ENCODE measurements around the gene LPCAT1. TPM values are rescaled to one million over a fixed set of nuclear protein-coding genes. Genes with fewer than 3 reads are reported as not detected.

LPCAT1 gene
- total RNA-seq, 4 donors from 2014 or later: 10.4 to 13.2 (median 12.3) TPM

DNA sequence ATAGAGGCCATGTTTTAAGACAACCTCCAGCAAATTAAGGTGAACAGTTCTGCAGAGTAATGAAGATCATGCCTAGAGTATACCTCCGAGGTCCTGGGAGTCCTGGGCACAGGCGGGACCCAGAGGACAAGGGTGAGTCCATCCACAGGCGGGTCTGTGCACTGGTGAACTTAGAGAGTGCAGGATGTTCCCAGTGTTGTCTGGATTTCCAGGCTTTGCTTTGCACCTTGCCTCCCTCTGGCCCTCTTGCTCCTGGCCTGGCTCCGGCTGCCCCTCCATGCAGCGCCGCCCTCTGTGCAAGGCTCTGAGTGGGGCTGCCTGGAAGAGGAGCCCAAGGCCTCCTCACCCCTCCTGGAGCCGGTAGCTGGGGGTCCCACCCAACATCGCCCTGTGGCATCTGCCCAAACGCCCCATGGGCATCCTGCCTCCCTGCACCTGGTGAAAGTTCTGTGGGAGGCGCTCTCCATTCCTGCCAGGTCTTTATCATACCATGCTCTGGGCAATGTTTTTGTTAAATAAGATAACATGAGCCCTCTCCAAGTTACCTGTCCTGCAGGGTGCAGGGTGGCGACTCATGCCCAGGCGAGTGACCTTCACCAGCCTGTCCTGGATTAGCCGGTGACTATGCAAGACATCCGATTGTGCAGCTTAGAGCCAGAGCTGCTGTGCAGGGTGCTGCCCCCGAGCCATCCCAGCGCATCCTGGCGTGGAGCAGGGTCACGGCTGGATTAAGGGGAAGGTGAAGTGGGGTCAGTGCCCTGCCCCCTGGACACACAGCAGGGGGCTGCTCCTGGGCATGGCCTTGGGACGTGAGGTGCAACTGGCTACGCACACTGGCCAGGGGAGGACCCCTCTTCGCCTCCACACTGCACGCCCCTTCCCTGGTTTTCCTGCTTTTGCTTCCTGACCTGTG lies 41.3 kb upstream of the LPCAT1 start:
- no peak overlapping the region for H3K4me3 ChIP-seq (ENCODE audit: low read depth, poor library complexity, severe bottlenecking)
- TF ChIP-seq POLR2A (IDR thresholded peaks at IDR 0.05): no peak
- TF ChIP-seq, protein P1, sequence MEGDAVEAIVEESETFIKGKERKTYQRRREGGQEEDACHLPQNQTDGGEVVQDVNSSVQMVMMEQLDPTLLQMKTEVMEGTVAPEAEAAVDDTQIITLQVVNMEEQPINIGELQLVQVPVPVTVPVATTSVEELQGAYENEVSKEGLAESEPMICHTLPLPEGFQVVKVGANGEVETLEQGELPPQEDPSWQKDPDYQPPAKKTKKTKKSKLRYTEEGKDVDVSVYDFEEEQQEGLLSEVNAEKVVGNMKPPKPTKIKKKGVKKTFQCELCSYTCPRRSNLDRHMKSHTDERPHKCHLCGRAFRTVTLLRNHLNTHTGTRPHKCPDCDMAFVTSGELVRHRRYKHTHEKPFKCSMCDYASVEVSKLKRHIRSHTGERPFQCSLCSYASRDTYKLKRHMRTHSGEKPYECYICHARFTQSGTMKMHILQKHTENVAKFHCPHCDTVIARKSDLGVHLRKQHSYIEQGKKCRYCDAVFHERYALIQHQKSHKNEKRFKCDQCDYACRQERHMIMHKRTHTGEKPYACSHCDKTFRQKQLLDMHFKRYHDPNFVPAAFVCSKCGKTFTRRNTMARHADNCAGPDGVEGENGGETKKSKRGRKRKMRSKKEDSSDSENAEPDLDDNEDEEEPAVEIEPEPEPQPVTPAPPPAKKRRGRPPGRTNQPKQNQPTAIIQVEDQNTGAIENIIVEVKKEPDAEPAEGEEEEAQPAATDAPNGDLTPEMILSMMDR (IDR thresholded peaks at IDR 0.05): no peak
- WGBS, 2 donors: 85 to 87% methylated on average over 20 to 22 of the region's 22 CpGs
- intact Hi-C loops (cut with DNase I; ENCODE audit: low total_unique reads): no loop called here
- no peak for DNase-seq (ENCODE audit: low spot score in 2 of 2)

DNA sequence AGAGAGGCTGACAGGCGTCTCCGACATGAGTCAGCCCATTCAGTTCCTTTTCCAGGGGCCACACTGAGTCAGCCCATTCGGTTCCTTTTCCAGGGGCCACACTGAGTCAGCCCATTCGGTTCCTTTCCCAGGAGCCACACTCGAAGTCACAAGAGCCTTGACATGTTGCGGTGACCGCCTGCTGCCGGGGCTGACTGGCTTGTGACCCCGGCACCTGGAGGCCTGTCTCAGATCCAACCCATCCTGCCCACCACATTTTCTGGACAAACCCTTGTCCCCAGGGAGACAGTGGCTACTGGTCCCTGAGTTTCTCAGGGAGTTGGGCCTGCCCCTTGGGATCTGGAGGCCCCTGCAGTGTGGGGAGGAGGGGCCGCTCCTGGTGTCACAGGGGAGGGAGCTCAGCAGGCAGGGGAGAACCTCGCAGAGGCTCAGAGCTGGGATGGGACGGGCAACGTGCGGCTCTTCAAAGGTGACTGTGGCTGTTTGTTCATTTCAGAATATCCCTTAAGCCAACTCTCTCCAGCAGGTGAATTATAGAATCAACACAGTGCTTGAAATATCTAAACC lies 40.5 kb upstream of the LPCAT1 start:
- 60 to 76% methylated on average over 14 of the region's 14 CpGs for WGBS, 2 donors
- H3K4me3 ChIP-seq (ENCODE audit: low read depth, poor library complexity, severe bottlenecking): no peak overlapping the region
- TF ChIP-seq, protein P1 (IDR thresholded peaks at IDR 0.05): no peak
- TF ChIP-seq POLR2A (IDR thresholded peaks at IDR 0.05): no peak
- intact Hi-C loops (cut with DNase I; ENCODE audit: low total_unique reads): no loop called here
- DNase-seq (ENCODE audit: low spot score in 2 of 2): peak in 1 of 2 donors; percentile 36

DNA sequence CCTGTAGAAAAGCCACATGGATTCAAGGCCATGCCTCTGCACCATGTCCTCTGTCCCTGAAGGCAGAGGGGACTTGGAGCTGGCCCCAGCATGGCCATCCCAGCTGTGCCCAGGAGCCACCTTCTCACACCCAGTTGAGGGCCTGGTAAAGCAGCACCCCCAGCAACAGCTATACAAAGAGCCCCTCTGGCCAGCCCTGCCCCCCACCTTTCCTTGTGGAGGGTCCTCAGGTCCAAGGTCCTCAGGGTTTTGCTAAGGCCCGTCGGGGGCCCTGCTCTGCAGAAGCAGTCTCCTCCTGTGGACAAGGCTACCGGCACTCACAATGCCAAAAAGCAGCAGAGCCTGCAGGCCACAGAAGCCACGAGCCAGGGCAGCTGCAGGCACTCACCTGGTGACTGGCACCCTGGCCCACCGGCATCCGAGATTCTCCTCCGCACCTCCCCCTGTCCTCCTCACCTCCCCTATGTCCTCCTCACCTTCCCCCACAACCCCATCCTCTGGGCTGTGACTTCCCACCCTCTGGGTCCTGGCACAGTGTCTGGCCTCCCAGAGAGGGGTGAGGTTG lies 39.9 kb upstream of the LPCAT1 start:
- intact Hi-C loops (cut with DNase I; ENCODE audit: low total_unique reads): no loop called here
- WGBS, 2 donors: 65 to 74% methylated on average over 7 of the region's 7 CpGs
- H3K4me3 ChIP-seq (ENCODE audit: low read depth, poor library complexity, severe bottlenecking): no peak overlapping the region
- peak in 1 of 2 donors; percentile 66 for DNase-seq (ENCODE audit: low spot score in 2 of 2)
- TF ChIP-seq POLR2A (IDR thresholded peaks at IDR 0.05): no peak
- TF ChIP-seq, protein P1 (IDR thresholded peaks at IDR 0.05): no peak

DNA sequence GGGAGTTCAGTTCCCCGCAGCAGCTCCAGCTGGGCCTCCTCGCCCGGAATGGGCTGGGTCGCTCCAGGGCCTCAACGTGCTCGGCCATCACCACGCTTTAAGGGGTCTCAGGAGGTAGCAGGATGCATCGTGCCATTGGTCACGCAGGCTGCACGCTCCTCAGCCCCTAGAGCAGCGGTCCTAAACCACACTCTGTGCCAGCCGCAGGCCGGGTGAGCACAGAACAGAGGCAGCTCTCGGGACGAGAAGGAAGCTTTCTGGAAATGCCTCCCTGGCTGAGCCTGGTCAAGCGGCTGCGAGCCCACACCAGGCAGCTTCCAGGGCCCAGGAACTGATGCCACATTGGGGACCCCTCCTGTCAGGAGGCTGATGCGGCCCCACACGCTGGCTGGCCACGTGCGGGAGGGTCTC lies 39.3 kb upstream of the LPCAT1 start:
- H3K4me3 ChIP-seq (ENCODE audit: low read depth, poor library complexity, severe bottlenecking): no peak overlapping the region
- peak in 1 of 2 donors; percentile 71 for DNase-seq (ENCODE audit: low spot score in 2 of 2)
- TF ChIP-seq, protein P1 (IDR thresholded peaks at IDR 0.05): no peak
- no peak for TF ChIP-seq POLR2A (IDR thresholded peaks at IDR 0.05)
- 89% methylated on average over 17 to 18 of the region's 21 CpGs for WGBS, 2 donors
- intact Hi-C loops (cut with DNase I; ENCODE audit: low total_unique reads): no loop called here

DNA sequence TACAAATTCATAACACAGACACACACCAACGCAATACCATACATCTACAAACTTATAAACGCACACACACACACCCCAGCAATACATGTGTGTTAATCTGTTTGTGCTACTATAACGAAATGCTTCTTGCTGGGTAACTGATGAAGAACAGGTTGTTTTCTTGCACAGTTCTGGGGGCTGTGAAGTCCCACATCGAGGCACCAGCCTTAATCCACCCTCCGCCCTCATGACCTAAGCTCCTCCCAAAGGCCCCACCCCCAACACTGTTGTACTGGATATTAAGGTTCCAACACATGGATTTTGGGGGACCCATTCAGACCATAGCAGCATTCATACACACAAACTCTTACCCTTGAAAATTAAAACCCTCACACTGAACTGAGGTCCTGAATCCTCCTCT lies 38.8 kb upstream of the LPCAT1 start:
- WGBS, 2 donors: 89 to 91% methylated on average over 5 of the region's 5 CpGs
- no peak for DNase-seq (ENCODE audit: low spot score in 2 of 2)
- TF ChIP-seq, protein P1 (IDR thresholded peaks at IDR 0.05): no peak
- TF ChIP-seq POLR2A (IDR thresholded peaks at IDR 0.05): no peak
- no peak overlapping the region for H3K4me3 ChIP-seq (ENCODE audit: low read depth, poor library complexity, severe bottlenecking)
- intact Hi-C loops (cut with DNase I; ENCODE audit: low total_unique reads): no loop called here

Measured in lower leg skin (tissue), 4 donors.